Limb (tissue), 2 donors: ENCODE data around the gene LTK.

Experiments
- DNase-seq, 2 donors: peaks; one replicate each; pipeline ENCODE4 v3.0.0-alpha.2; 2016; ENCODE audit errors: extremely low spot score in 2 of 2

LTK gene

DNA sequence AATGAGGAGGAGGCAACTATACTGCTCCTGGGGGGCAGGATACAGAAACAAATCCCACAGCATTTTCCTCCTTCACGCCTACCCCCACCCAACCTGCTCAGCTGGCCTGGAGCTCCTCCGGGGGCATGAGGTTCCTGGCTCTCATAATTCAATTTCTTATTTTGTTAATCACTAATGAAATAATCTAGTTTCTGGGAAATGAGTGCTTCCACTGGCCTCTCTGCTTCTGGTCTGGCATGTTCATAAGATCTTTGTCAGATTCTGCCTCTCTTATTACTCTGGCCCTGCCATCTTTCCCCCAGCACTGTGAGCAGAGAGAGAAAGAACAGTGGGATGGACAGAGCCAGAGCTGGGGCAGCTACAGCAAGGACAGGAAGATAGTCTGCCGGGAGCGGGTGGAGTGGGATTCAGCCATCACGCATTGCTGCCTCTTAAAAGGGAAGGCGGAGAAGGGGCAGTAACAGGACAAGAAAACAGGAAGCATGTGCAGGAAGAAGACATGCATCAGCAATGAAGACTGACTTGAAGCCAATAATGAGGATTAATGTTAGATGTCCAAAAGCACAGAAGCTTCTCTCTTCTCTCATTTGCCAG, 16.8 kb upstream of the LTK start:
- no peak for DNase-seq

DNA sequence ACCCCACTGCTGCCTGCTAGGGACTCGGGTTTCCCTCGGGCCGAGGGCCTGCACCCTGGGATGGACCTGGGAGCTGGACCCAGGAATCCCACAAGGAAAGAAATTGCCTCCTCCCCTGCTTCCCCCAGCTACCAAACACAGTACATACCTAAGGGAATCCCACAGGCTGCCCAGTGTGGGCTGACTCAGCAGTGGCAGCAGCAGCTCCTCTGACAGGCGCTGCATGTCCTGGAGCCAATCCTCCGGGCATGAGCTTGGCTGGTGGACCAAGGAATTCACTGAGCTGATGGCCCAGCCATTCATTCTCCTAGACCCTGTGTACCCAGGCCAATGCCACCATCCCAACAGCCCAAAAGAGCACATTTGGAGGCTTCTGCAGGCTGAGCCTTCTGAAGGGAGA, 9.5 kb upstream of the LTK start:
- DNase-seq, result no peak

DNA sequence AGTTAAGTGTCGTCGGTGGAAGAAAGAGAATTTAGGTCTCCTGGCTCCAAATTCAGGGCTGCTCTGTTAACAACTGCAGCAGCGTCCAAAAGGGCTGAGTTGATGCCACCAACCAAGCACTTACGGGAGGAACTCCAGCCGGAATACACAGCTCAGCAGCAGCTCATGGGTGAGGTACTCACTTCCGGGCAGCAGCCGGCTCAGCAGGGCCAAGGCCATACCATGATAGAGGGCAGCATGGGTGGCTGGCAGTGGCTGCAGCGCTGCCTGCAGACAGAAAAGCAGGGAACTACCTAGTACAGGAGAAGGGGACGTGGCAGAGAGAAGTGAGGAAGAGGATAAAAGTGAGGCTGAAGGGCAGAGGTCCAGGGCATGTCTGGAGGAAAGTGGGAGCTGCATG, 8.0 kb upstream of the LTK start:
- no peak for DNase-seq

DNA sequence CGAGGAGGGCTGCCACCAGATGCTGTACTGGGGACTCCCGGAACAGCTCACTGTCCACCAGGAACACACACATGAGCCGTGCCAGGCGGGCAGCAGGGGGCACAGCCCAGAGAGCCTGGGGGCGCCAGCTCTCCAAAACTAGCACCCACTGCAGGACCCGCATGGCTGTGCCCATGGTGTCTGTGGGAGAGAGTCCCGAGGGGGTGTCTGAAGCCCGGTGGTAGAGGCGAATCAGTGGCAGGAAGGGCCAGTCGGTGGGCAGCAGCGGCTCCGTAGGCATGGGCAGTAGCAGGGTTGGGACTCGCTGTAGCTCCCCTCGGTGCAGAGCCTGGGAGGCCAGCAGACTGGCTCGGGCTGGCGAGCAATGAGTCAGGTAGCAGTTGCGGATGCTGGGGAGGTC, 7.0 kb upstream of the LTK start:
- DNase-seq, result no peak

DNA sequence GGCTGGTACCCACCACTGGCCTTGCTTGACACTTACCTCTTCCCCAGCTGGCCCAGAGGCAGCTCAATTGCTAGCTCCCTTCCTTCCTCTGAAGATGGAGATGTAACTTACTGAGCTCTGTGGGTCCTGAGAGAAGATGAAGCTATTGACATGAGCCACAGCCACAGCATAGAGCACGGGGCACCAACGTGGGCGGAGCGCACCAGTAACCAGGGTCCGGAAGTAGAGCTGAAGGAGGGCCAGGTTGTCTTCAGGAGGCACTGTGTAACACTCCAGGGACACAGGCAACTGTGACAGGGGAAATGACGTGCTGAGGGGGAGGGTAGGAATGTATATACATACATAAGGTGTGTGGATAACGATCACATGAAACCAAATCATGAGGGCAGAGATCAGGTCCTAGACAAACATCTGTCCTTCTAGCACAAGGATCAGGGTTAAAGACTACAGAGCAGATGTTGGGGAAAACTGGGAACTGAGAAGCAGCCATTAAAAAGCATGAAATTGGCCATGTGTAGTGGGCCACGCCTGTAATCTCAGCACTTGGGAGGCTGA, 4.3 kb upstream of the LTK start:
- DNase-seq, result no peak

DNA sequence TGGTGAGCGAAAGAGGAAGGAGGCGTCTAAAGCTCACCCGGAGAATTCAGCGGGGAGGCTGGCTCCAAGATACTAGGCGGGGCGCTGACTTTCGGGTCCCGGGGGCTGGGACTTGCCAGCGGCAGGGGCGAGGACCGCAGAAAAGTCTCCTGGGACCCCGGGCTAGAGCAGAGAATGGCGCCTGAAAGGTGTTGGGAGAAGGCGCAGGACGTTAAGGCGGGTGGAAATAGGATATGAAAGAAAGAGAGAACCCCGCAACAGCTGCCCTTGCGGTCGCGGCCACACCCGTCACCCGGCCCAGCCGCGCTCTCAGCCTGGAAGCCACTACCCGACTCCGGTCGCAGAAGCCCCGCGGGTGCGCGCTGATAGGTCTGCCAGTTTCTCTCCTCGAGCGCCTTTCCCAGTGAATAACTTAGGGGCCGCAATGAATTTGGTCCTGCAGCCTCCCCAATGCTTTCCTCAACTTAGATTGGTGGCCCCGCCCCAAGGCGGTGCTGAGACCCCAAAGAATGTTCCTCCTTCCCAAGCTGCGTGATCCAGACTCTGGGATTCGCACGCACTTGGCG, 604 bp downstream of the LTK start:
- DNase-seq, result peak in 1 of 2 donors; percentile 52

DNA sequence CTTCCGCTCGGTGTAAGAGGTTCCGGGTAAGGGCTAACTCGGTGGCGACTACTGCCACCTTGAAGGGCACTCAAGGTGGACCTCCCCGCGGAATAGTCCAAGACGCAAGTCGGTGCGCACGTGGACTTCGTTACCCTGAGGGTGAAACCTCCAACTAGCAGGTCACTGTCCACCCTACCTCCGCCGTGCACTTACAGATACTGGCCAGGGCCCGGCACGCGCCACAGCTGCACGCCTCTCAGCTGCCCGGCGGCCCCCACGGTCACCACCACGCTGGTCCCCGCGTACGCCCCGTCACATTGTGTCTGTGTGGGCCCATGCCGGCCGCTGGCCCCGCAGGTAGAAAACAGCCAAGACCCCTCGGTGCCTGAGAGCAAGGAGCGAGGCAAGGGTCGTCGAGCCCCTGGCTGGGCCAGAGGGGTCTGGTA, 1.1 kb downstream of the LTK start:
- no peak for DNase-seq

DNA sequence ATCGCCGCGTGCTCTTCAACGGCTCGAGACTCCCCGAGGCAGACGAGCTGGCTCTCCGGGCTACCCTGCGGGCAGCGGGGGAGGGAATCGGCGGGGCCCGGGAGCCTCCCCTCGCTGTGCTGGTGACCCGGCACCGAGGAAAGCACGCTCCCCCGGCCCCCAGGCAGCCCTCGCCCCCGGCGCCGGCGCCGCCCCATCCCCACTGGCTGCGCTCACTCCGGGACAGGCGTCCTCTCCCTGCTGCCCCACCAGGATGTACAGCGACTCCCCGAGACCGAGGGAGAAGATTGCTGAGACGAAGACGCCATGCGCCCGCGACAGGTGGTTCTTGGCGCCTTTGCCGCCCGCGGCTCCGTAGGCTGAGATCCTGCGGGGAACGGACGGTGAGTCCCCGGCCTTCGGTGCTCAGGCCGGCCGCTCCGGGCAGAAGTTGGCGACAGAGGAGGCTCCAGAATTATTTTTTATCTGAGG, 1.7 kb downstream of the LTK start:
- no peak for DNase-seq

DNA sequence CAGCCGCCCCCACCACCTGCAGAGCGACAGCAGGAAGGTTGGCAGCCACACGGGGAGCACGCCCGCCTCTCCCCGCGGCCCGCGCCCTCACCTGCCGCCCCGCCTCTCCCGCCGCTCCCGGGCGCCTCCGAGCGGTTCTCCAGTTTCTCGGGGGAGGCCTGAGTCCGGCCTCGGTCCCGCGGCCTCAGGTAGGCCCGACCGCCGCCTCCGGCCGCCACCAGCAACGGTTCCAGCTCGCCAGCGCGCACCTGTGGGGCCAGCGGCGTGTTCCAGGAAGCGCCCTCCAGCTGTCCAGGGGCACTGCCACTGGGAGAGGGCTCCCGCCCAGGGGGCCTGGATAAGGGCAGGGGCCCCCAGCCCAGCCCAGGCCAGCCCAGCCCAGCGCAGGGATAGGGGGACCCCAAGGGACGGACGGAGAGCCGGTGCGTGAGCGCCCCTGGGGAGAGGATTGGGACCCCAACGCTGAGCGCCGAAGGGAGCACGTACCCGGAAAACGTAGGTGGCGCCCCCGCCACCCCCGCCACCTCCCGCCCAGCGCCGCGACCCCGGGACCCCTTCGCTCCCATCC, 2.2 kb downstream of the LTK start:
- no peak for DNase-seq

DNA sequence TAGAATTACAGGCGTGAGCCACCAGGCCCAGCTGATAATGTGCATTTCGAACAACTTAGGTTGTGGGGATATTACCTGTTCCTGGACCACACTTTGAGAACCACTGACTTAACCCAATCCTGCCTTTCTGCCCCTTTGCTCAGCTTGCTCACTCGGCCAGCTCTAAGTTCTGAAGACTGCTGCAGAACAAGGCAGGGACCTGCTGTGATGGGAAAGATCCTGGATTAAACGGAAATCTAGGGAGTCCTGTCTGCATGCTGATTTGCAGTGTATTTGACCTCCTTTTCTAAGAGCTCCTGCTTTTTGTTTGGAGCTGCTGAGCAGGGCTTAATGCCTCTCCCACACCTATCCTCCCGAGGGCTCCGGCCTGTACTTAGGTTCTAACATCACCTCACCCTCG, 2.9 kb downstream of the LTK start:
- DNase-seq, result no peak

DNA sequence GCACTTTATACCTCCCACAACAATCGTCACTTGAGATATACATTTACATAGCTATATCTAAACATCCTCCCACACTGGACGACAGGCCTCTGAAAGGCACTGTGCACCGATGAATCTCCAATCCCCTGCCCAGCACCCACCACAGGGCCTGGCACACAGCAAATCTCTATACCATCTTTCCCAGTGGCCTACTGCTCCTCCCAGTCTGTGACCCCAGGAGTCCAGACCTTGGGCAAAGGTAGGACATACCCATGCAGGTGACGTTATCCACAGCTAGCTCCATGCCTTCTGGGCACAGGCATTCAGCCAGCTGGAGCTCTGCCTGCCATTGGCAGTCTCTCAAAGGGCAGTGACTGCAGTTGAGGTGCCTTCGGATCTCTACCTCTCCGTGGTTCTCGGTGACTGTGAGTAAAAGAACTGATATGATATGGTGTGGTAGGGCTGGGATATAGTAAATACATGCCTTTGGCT, 5.8 kb downstream of the LTK start:
- no peak for DNase-seq

DNA sequence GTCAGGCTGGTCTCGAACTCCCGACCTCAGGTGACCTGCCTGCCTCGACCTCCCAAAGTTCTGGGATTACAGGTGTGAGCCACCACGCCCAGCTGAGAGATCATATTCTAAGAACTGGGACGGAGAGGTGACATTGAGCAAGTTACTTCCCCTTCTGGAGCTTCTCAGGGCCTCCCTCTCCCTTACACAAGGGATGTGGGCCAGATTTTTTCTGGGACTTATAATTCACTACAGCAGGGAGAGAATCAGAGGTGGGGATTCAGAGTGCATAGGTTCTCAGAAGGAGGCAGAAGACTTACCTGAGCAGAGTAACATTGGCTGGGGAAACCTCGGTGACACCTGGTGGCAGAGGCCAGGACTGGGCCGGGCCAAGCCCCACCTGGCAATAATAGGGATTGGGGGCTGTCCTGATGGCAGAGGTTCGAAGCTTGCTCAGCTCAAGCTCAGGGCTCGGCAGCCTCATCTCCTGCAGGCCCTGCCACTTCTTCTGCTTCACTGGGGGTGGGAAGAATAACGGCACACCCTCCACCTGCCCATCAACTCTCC, 6.8 kb downstream of the LTK start:
- no peak for DNase-seq

DNA sequence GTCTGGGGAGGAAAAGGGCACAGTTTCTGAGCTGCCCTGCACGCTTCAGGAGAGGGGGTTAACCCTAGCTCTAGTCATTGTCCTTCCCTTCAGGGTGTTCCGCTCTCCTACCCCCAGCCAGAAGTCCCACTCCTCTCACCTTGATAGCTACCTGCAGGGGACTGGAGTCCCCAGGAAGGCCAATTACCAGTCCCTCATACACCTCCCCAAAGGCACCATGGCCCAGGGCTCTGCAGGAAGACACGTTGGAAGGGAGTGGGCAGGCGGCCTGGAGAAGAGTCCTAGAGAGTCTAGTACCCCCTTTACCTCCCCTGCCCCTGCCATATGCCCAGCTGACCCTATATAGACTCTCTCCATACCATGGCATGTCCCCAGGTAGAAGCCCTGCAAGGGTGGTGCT, 7.9 kb downstream of the LTK start:
- DNase-seq, result no peak

DNA sequence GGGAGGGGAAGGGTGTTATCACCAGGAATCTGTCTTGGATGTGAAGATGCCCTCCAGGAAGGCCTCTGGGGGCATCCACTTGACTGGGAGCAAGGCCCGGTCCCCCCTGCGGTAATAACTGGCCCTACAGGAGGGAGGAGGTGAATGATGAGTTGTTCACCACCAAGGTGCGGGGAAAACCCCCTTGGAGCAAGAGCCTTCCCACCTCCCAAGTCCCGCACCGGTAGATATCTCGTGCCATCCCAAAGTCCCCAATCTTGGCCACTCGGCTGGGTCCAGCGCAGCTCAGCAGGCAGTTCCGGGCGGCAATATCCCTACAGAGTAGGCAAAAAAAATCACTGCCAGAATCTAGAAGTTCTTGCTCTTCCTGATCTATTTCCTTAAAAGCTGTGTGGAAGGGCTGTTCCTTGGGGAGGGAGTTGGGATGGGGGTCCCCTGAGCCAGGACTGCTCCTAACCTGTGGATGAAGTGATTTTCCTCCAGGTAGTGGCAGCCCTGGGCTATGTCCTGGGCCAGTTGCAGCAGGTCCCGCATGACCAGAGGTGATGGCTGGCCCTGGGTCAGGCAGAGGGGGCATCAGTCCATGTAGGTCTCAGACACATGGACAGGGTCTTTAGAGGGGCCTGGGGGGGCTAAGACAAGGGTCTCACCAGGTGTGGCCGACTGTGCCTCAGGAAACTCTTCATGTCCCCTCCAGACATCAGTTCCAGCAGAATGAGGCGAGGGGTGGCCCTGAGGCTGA, 8.7 kb downstream of the LTK start:
- DNase-seq, result no peak

DNA sequence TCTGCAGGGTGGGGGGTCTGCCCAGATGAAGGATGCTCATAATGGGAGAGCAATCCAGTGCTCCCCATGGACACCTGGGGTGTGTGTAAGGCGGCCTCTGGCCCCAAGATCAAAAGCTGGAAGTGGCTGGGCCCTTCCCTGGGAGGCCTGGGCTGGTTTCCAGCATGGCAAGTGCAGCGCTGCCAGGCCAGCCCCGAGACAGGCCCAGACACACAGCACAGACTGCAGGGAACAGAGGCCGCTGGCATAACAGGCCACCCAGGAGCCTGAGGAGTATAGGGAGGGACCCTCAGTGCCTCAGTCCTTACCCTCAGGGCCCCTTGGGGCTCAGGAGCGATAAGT, 10.0 kb downstream of the LTK start:
- DNase-seq, result no peak

DNA sequence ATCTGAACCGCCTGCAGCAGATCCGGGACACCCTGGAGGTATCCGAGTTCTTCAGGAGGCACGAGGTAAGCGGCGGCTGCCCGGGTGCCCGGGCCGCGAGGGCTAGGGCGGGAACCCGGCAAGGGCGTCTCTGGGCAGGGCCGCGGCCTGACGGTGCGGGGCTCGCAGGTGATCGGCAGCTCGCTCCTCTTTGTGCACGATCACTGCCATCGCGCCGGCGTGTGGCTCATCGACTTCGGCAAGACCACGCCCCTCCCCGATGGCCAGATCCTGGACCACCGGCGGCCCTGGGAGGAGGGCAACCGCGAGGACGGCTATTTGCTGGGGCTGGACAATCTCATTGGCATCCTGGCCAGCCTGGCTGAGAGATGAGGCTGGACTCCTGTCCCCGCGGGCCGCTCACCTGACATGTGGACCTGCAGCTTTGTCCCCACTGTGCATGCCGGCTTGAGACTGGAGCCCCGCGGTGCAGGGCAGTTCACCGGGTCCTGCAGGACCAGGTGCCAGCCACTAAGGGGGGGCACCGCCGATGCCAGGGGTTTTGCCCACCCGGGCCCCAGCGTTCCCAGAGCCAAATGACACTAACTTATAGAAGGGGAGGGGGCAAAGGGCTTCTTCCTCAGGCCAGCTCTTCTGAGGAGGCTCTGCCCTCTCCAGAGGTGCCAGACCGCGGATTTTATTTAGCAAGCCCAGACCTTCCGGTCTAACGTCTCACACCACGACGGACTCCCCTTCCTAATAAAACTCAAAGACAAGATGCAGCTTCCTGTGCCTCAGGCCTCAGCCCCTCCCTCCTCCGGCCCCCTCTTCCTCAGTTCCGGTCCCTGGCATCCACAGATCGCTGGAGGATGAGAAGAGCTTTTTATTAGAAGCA, 10.6 kb downstream of the LTK start:
- peak in 1 of 2 donors; percentile 48 for DNase-seq

DNA sequence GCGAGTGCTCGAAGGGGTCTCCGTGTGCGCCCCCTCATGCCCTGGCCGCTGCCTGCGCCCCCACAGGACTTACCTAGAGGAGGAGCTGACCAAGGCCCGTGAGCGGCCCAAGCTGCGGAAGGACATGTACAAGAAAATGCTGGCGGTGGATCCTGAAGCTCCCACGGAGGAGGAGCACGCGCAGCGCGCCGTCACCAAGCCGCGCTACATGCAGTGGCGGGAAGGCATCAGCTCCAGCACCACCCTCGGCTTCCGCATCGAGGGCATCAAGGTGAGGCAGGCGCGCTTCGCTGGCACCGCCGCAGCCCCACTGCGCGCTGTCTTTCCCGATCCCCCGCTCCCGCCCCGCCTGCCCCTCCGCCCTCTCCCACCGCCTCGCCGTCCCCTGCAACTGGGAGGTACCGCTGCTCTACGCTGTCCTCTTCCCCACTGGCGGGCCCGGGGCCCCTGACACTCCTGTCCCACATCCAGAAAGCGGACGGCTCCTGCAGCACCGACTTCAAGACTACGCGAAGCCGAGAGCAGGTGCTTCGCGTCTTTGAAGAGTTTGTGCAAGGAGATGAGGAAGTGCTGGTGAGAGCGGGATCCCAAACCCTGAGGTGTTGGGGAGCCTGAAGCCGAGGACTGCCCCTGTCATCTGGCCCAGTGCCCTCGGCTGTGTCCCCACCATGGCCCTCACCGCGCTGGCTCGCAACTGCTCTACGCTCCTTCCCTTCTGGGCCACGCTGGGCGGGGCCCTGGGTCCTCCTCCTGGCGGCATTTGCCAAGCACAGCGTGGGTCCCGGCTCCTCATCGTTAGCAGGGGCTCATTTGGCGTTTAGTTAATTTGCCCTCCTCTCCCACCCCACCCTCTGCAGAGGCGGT, 11.5 kb downstream of the LTK start:
- no peak for DNase-seq

DNA sequence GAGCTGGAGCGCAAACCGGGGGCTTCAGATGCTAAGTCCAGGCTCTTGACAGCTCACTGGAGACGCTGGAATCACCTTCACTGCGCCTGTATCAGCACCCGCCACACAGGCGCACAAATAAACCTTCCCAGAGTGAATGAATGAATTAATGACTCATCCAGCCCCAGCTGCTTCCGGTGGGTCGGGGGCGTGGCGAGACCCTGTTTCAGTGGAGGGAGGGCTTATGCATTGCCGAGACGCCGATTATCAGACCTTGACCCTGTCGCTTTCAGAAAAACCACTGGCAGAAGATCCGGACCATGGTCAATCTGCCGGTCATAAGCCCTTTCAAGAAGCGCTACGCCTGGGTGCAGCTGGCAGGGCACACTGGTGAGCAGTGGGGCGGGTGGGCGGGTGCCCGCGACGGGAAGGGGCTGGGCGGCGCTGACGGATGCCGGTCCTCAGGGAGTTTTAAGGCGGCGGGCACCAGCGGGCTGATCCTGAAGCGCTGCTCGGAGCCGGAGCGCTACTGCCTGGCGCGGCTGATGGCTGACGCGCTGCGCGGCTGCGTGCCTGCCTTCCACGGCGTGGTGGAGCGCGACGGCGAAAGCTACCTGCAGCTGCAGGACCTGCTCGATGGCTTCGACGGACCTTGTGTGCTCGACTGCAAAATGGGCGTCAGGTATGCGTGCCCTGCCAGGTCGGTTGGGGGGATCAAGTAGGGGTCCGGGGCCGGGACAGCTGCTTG, 12.3 kb downstream of the LTK start:
- peak in 1 of 2 donors; percentile 54 for DNase-seq

DNA sequence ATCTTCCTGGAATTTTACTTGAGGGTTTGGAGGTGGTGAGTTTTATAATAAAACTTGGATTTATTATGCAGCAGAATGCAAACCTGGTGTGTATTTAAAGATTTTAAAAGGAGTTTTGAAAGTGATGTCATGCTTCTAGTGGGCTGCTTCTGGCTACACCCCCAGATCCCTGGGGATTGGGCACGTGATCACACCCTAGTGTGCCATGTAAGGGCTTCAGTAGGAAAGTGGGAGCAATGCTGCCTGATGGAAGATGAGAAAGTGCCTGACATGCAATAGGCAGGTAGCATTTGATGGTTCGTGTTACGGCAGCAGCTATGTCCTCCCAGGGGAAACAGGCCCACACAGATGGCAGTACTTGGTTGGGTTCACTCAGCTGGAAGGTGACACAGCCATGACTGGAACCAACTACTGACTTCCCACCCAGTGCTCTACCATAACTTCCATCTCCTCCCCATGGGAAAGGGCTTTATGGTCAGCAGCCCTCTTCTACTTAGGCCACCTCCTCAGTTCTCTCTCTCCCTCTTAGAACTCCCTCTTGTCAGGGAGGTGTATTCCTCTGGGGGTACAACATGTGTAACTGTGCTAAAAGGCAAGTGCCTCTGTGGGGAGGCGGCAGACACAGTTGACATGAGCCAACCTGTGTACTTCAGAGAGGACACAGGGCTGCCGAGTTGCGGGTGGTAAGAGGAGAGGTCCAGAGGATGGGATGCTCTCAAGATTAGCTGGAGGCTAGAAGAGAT, 14.3 kb downstream of the LTK start:
- peak in 1 of 2 donors; percentile 27 for DNase-seq
